Adrenal gland (tissue), 12 donors: ENCODE results near the gene PRKD1. TPM values are rescaled to one million over a fixed set of nuclear protein-coding genes. Genes with fewer than 3 reads are reported as not detected.
A peak's percentile ranks its signal among the peaks of the same experiment; 100 is the strongest.

Experiments
- DNase-seq, 7 donors: peaks; one replicate each; pipeline ENCODE4 v3.0.0-alpha.2; 2019 to 2020
- H3K27ac ChIP-seq, 5 donors: fragments of 200-600 bp; sonication (generic) in 4 of 5; 1 replicate in 3 of 5; 2 replicates in 2 of 5; pipeline versions ENCODE4 v1.5.1 to v1.8.0; 2016 to 2020; ENCODE audit warnings: mild to moderate bottlenecking in 1 of 5
- H3K27me3 ChIP-seq: fragments of 200-600 bp; 2 replicates; pipeline ENCODE4 v1.8.0; 2021
- H3K36me3 ChIP-seq, 2 donors: fragments of 200-600 bp; replicated peaks in 1 of 2; 1 replicate in 1 of 2; 2 replicates in 1 of 2; pipeline versions ENCODE4 v1.5.1 to v1.8.0; 2018 to 2022
- H3K4me1 ChIP-seq, 2 donors: fragments of 200-600 bp; replicated peaks in 1 of 2; 1 replicate in 1 of 2; 2 replicates in 1 of 2; pipeline versions ENCODE4 v1.5.1 to v1.8.0; 2018 to 2021
- H3K4me3 ChIP-seq, 4 donors: fragments of 200-600 bp; sonication (generic) in 3 of 4; one replicate each; pipeline ENCODE4 v1.5.1; 2016 to 2018
- H3K9me3 ChIP-seq, 3 donors: fragments of 200-600 bp; sonication (generic) in 1 of 3; replicated peaks in 1 of 3; 1 replicate in 2 of 3; 2 replicates in 1 of 3; pipeline versions ENCODE4 v1.5.1 to v1.8.0; 2016 to 2021
- CTCF ChIP-seq, 6 experiments: fragments of 450-650 bp in 4 of 6; fragments of 200-600 bp in 2 of 6; sonication (generic) in 1 of 6; IDR thresholded peaks; 1 replicate in 5 of 6; 2 replicates in 1 of 6; pipeline versions ENCODE4 v1.5.1 to v1.8.0; 2016 to 2021; ENCODE audit warnings: antibody characterized with exemption in 6 of 6, mild to moderate bottlenecking in 2 of 6, moderate library complexity in 1 of 6
- POLR2A ChIP-seq, 2 donors: fragments of 450-650 bp; IDR thresholded peaks; one replicate each; pipeline ENCODE4 v1.6.1; 2017; ENCODE audit warnings: antibody characterized with exemption in 2 of 2, mild to moderate bottlenecking in 2 of 2, moderate library complexity in 1 of 2
- WGBS, 4 donors: extraction: QIAGEN DNeasy Blood & Tissue Kit in 2 of 4; methylation state at CpG; one replicate each; pipeline versions ENCODE4 v1.1.5 to v1.1.7; 2013 to 2017; 5-methylcytosine and 5-hydroxymethylcytosine counted together
- intact Hi-C, 2 donors: fragments of 100-400 bp; cut with DNase I; formaldehyde crosslinking; loops; one replicate each; pipeline versions ENCODE4 v1.14.1 to v1.15.0; 2022 to 2023
- polyA plus RNA-seq, 3 donors: library from polyadenylated mRNA; stranded (reverse); fragments of 200-250 nt in 2 of 3; fragments of 350-450 nt in 1 of 3; fragmentation: Illumina TruSeq in 1 of 3; extraction: RNeasy Lipid Tissue Mini Kit (QIAGEN cat#74804) in 1 of 3; gene quantifications; one replicate each; pipeline ENCODE4 v1.2.3, GENCODE V29; 2013 to 2014
- total RNA-seq, 9 donors: library from RNA; depleted of rRNA in 4 of 9; stranded (reverse); fragments of >200 nt in 4 of 9; fragments of 120-200 nt in 1 of 9; fragmentation: NEBNext Ultra II Directional in 1 of 9; extraction: Animal tissue kit (Norgen Biotek cat#: 25700) in 1 of 9; gene quantifications; one replicate each; pipeline versions ENCODE4 v1.1.0 to v1.2.4, GENCODE V29; 2013 to 2023
- donor health status: healthy with polysubstance abuse.
- donor health status: Bipolar disorder and iron deficiency.
- donor health status: DM: yes; HTN: yes; CAD: no.
- donor health status: DM: no; HTN: no; CAD: no.
- donor health status: DM: no; HTN: no; CAD: no.
- donor health status: DM: yes; HTN: yes; CAD: no.

The PRKD1 gene
- total and polyA plus RNA-seq, 12 donors, result 6.9 to 30.1 (median 22.0) TPM

- TF ChIP-seq CTCF (IDR thresholded peaks at IDR 0.05) (no peak), POLR2A (IDR thresholded peaks at IDR 0.05) (no peak)
Observed at GRCh38 chr14:29653303-29653702, 274.3 kb downstream of the PRKD1 start.

GRCh38 chr14:29652571-29652970, 275.1 kb downstream of the PRKD1 start:
- intact Hi-C loops, result no loop called here
- Histone ChIP-seq H3K27ac (no peak overlapping the region), H3K4me3 (no peak overlapping the region), H3K9me3 (peaks cover 0 to 10% (median 0%) of the 10 kb centered on the region in 3 donors), H3K27me3 (no peaks in the 10 kb centered on the region), H3K4me1 (peaks cover 14 to 42% of the 10 kb centered on the region in 2 donors), H3K36me3 (no peaks in the 10 kb centered on the region)
- TF ChIP-seq POLR2A (IDR thresholded peaks at IDR 0.05), result no peak
- no peak for TF ChIP-seq CTCF (IDR thresholded peaks at IDR 0.05)
- DNase-seq, result no peak

More at GRCh38 chr14:29653303-29653702, 274.3 kb downstream of the PRKD1 start:
- no peak overlapping the region for H3K27ac ChIP-seq
- no peak for DNase-seq
- H3K4me3 ChIP-seq, result no peak overlapping the region
- H3K9me3 ChIP-seq, result peaks cover 0 to 3% (median 0%) of the 10 kb centered on the region in 3 donors
- intact Hi-C loops, result no loop called here
- no peaks in the 10 kb centered on the region for H3K36me3 ChIP-seq
- H3K27me3 ChIP-seq, result no peaks in the 10 kb centered on the region
- H3K4me1 ChIP-seq, result peaks cover 14 to 42% of the 10 kb centered on the region in 2 donors

GRCh38 chr14:29650554-29651269, 276.9 kb downstream of the PRKD1 start:
- TF ChIP-seq CTCF (IDR thresholded peaks at IDR 0.05), result no peak
- Histone ChIP-seq H3K36me3 (no peaks in the 10 kb centered on the region), H3K4me3 (no peak overlapping the region), H3K27ac (peak overlapping the region in 3 of 5 donors; percentile 36 to 61 (median 38)), H3K9me3 (peaks cover 0 to 10% (median 0%) of the 10 kb centered on the region in 3 donors), H3K4me1 (peaks cover 14 to 28% of the 10 kb centered on the region in 2 donors), H3K27me3 (no peaks in the 10 kb centered on the region)
- intact Hi-C loops, result no loop called here
- WGBS, 4 donors, result 69 to 71% (median 70%) methylated on average over 4 of the region's 4 CpGs
- DNase-seq, result no peak

- Histone ChIP-seq H3K27ac (no peak overlapping the region), H3K36me3 (no peaks in the 10 kb centered on the region), H3K9me3 (peaks cover 0 to 10% (median 0%) of the 10 kb centered on the region in 3 donors), H3K4me1 (peaks cover 14 to 15% of the 10 kb centered on the region in 2 donors), H3K4me3 (no peak overlapping the region), H3K27me3 (no peaks in the 10 kb centered on the region)
- intact Hi-C loops, result no loop called here
- no peak for TF ChIP-seq POLR2A (IDR thresholded peaks at IDR 0.05)
- TF ChIP-seq CTCF (IDR thresholded peaks at IDR 0.05), result no peak
- DNase-seq, result no peak
- 92 to 96% (median 95%) methylated on average over 3 of the region's 3 CpGs for WGBS, 4 donors
Observed at GRCh38 chr14:29649170-29649569, 278.5 kb downstream of the PRKD1 start.
